A549 treated with Hydrocortisone at 1 μM for 4 hours (cell line): ENCODE data around the gene ISY1. TPM values are rescaled to one million over a fixed set of nuclear protein-coding genes. Genes with fewer than 3 reads are reported as not detected.

Experiments used
- total RNA-seq: library from RNA; stranded (reverse); fragments of 200-300 nt; extraction: Qiagen RNA extraction; gene quantifications from 5 replicates; pipeline ENCODE4 v1.2.3, GENCODE V29; 2022

Gene ISY1
- total RNA-seq = 21.0 to 22.9 TPM (median 21.7 TPM) in 5 replicates

GRCh38 chr3:129160891-129161859 is at the start of gene ISY1:
Gene ISY1 (minus strand): TSS chr3:129161063. CDS start chr3:129160975, 88 bp downstream.

GRCh38 chr3:129183569-129184395 is 22.9 kb upstream of the ISY1 start, which contains the start of gene CNBP:
Gene CNBP (minus strand): TSS chr3:129183896. CDS start chr3:129171757, 12,139 bp downstream.

GRCh38 chr3:129121792-129122411 is 39.0 kb downstream of the ISY1 start, which contains the start of gene RAB43:
Gene RAB43 (minus strand): TSS chr3:129121804. CDS start chr3:129121489, 315 bp downstream.

Other genes starting within 250 kb of the ISY1 start
- gene CFAP92, start 167.0 kb downstream of the ISY1 start, total RNA-seq = not detected in 5 replicates
- gene EFCC1, start 159.8 kb downstream of the ISY1 start, total RNA-seq = 0.03 TPM in 1 of 5 replicates, not detected in the others
- gene GP9, start 100.3 kb downstream of the ISY1 start, total RNA-seq = not detected in 5 replicates
- gene RAB43, start 39.3 kb downstream of the ISY1 start, total RNA-seq = 3.2 to 5.8 TPM (median 4.4 TPM) in 5 replicates
- 341 to 385 TPM (median 346 TPM) in 5 replicates for gene CNBP, start 22.8 kb upstream of the ISY1 start, total RNA-seq
- 68.6 to 96.1 TPM (median 75.6 TPM) in 5 replicates for gene COPG1, start 88.5 kb upstream of the ISY1 start, total RNA-seq
- 39.6 to 46.2 TPM (median 44.3 TPM) in 5 replicates for gene HMCES, start 117.8 kb upstream of the ISY1 start, total RNA-seq